Type B pancreatic cell (in vitro differentiated cells): ENCODE measurements around the gene MICALL2. TPM values are rescaled to one million over a fixed set of nuclear protein-coding genes. Genes with fewer than 3 reads are reported as not detected.

Experiments used
- DNase-seq: peaks from one replicate; pipeline ENCODE4 v3.0.0; 2021; ENCODE audit warnings: mixed read lengths; ENCODE audit not compliant: unreplicated experiment; ENCODE audit errors: extremely low spot score
- H3K27ac Mint-ChIP-seq: 2 replicates; pipeline ENCODE4 v1.8.0; 2021; ENCODE audit warnings: mild to moderate bottlenecking, mixed read lengths
- H3K27me3 Mint-ChIP-seq: 2 replicates; pipeline ENCODE4 v1.8.0; 2021; ENCODE audit warnings: mixed read lengths
- H3K36me3 Mint-ChIP-seq: 2 replicates; pipeline ENCODE4 v1.8.0; 2021; ENCODE audit warnings: mixed read lengths
- H3K4me1 Mint-ChIP-seq: one replicate; pipeline ENCODE4 v1.8.0; 2021; ENCODE audit warnings: mixed read lengths; ENCODE audit not compliant: unreplicated experiment
- H3K4me3 Mint-ChIP-seq: 2 replicates; pipeline ENCODE4 v1.8.0; 2021; ENCODE audit warnings: mild to moderate bottlenecking, mixed read lengths
- H3K9me3 Mint-ChIP-seq: 2 replicates; pipeline ENCODE4 v1.8.0; 2021; ENCODE audit warnings: mixed read lengths
- CTCF ChIP-seq: fragments of 200-600 bp; sonication (generic); conservative IDR thresholded peaks from 2 replicates; pipeline ENCODE4 v1.5.0; 2021; ENCODE audit warnings: antibody characterized with exemption, mild to moderate bottlenecking
- total RNA-seq: library from RNA; stranded (reverse); gene quantifications from 2 replicates; pipeline ENCODE4 v1.2.1, GENCODE V29; 2021; ENCODE audit warnings: low replicate concordance

The MICALL2 gene
- total RNA-seq, 1 donor from 2014 or later, result 12.3 TPM

- Mint-ChIP-seq H3K9me3 (no peaks in the 10 kb centered on the region), H3K36me3 (no peaks in the 10 kb centered on the region), H3K27ac (no peak overlapping the region), H3K27me3 (no peaks in the 10 kb centered on the region), H3K4me1 (no peaks in the 10 kb centered on the region), H3K4me3 (no peak overlapping the region)
- no peak for DNase-seq
- TF ChIP-seq CTCF, result no peak
Measured at GRCh38 chr7:1478480-1478879, 19.2 kb upstream of the MICALL2 start.

GRCh38 chr7:1476859-1477258, 17.6 kb upstream of the MICALL2 start:
- H3K27me3 Mint-ChIP-seq, result no peaks in the 10 kb centered on the region
- H3K4me3 Mint-ChIP-seq, result no peak overlapping the region
- no peaks in the 10 kb centered on the region for H3K4me1 Mint-ChIP-seq
- H3K27ac Mint-ChIP-seq, result no peak overlapping the region
- TF ChIP-seq CTCF, result no peak
- H3K9me3 Mint-ChIP-seq, result no peaks in the 10 kb centered on the region
- no peaks in the 10 kb centered on the region for H3K36me3 Mint-ChIP-seq
- DNase-seq, result no peak

GRCh38 chr7:1475991-1476390, 16.7 kb upstream of the MICALL2 start:
- Mint-ChIP-seq H3K9me3 (no peaks in the 10 kb centered on the region), H3K4me3 (no peak overlapping the region), H3K36me3 (no peaks in the 10 kb centered on the region), H3K27me3 (no peaks in the 10 kb centered on the region), H3K4me1 (no peaks in the 10 kb centered on the region), H3K27ac (no peak overlapping the region)
- DNase-seq, result no peak
- TF ChIP-seq CTCF, result no peak

- Mint-ChIP-seq H3K27ac (no peak overlapping the region), H3K9me3 (no peaks in the 10 kb centered on the region), H3K27me3 (no peaks in the 10 kb centered on the region), H3K4me1 (no peaks in the 10 kb centered on the region), H3K36me3 (no peaks in the 10 kb centered on the region), H3K4me3 (no peak overlapping the region)
- DNase-seq, result no peak
- TF ChIP-seq CTCF, result no peak
Measured at GRCh38 chr7:1475393-1475792, 16.1 kb upstream of the MICALL2 start.

- TF ChIP-seq CTCF, result no peak
- H3K4me1 Mint-ChIP-seq, result no peaks in the 10 kb centered on the region
- H3K27me3 Mint-ChIP-seq, result no peaks in the 10 kb centered on the region
- H3K36me3 Mint-ChIP-seq, result no peaks in the 10 kb centered on the region
- no peak for DNase-seq
- H3K9me3 Mint-ChIP-seq, result no peaks in the 10 kb centered on the region
- H3K4me3 Mint-ChIP-seq, result no peak overlapping the region
- no peak overlapping the region for H3K27ac Mint-ChIP-seq
Measured at GRCh38 chr7:1474736-1475135, 15.5 kb upstream of the MICALL2 start.

GRCh38 chr7:1473864-1474512, 14.7 kb upstream of the MICALL2 start:
- Mint-ChIP-seq H3K4me1 (no peaks in the 10 kb centered on the region), H3K9me3 (no peaks in the 10 kb centered on the region), H3K27ac (no peak overlapping the region), H3K36me3 (no peaks in the 10 kb centered on the region), H3K4me3 (no peak overlapping the region), H3K27me3 (no peaks in the 10 kb centered on the region)
- peak; percentile 97 for TF ChIP-seq CTCF
- peak; percentile 93 for DNase-seq
